22Rv1 (cell line): Measurements from ENCODE around the gene TMEM50B.

Experiments
- CTCF ChIP-seq: fragments of 450-650 bp; IDR thresholded peaks from 2 replicates; pipeline ENCODE4 v1.5.1; 2017; ENCODE audit warnings: mild to moderate bottlenecking
- ZFX ChIP-seq: fragments of 450-650 bp; IDR thresholded peaks from 2 replicates; pipeline ENCODE4 v1.6.1; 2017; ENCODE audit warnings: antibody characterized with exemption, borderline replicate concordance

- TF ChIP-seq CTCF (no peak), ZFX (no peak)
Observed at GRCh38 chr21:33490991-33491372, 11.2 kb upstream of the TMEM50B start.
